GM19452 (cell line): ENCODE results near the gene FTSJ1.
A peak's percentile ranks its signal among the peaks of the same experiment; 100 is the strongest.
"Not testable (repeated sequence)": the region's sequence is repeated elsewhere in the genome, so short reads cannot be mapped to it uniquely, and the experiment has no call there.

Experiments used
- ATAC-seq: cut with Tn5 transposase; IDR thresholded peaks from one replicate; pipeline ENCODE4 v1.9.1; 2021; ENCODE audit not compliant: unreplicated experiment

FTSJ1 gene

GRCh38 chrX:48475774-48476577 lies at the start of gene FTSJ1:
FTSJ1 (plus strand) TSS chrX:48476199; CDS start chrX:48478048, 1,849 bp downstream.
- ATAC-seq: peak; percentile 92

GRCh38 chrX:48427027-48427716 lies 48.8 kb upstream of the FTSJ1 start:
- ATAC-seq: not testable (repeated sequence)

- ATAC-seq: not testable (repeated sequence)
Measured at GRCh38 chrX:48429606-48430005, 46.4 kb upstream of the FTSJ1 start.

- not testable (repeated sequence) for ATAC-seq
Measured at GRCh38 chrX:48430166-48430565, 45.8 kb upstream of the FTSJ1 start.

GRCh38 chrX:48433713-48434112 lies 42.3 kb upstream of the FTSJ1 start:
- ATAC-seq: not testable (repeated sequence)

- ATAC-seq: not testable (repeated sequence)
Measured at GRCh38 chrX:48447201-48447600, 28.8 kb upstream of the FTSJ1 start.

- no peak for ATAC-seq
Measured at GRCh38 chrX:48450076-48450475, 25.9 kb upstream of the FTSJ1 start.

GRCh38 chrX:48451708-48452107 lies 24.3 kb upstream of the FTSJ1 start:
- ATAC-seq: no peak

GRCh38 chrX:48456628-48457331 lies 19.2 kb upstream of the FTSJ1 start:
- ATAC-seq: no peak

- no peak for ATAC-seq
Measured at GRCh38 chrX:48458711-48459110, 17.3 kb upstream of the FTSJ1 start.

GRCh38 chrX:48459483-48459882 lies 16.5 kb upstream of the FTSJ1 start:
- ATAC-seq: no peak

GRCh38 chrX:48460031-48460430 lies 16.0 kb upstream of the FTSJ1 start:
- no peak for ATAC-seq

- ATAC-seq: no peak
Measured at GRCh38 chrX:48460606-48461005, 15.4 kb upstream of the FTSJ1 start.

GRCh38 chrX:48461830-48462229 lies 14.2 kb upstream of the FTSJ1 start:
- no peak for ATAC-seq

GRCh38 chrX:48465336-48465933 lies 10.6 kb upstream of the FTSJ1 start:
- ATAC-seq: no peak

GRCh38 chrX:48466696-48467095 lies 9.3 kb upstream of the FTSJ1 start:
- no peak for ATAC-seq

- ATAC-seq: no peak
Measured at GRCh38 chrX:48467281-48467761, 8.7 kb upstream of the FTSJ1 start.

- ATAC-seq: no peak
Measured at GRCh38 chrX:48468247-48468671, 7.7 kb upstream of the FTSJ1 start.

GRCh38 chrX:48468693-48469691 lies 7.0 kb upstream of the FTSJ1 start:
- no peak for ATAC-seq
